Testis (tissue), 3 donors: ENCODE data around the gene GPR153. TPM values are rescaled to one million over a fixed set of nuclear protein-coding genes. Genes with fewer than 3 reads are reported as not detected.

Experiments
- DNase-seq: peaks from one replicate; pipeline ENCODE4 v3.0.0-alpha.2; 2019
- H3K27ac ChIP-seq, 2 donors: fragments of 200-600 bp; sonication (generic); one replicate each; pipeline ENCODE4 v1.5.1; 2019
- H3K27me3 ChIP-seq: fragments of 200-600 bp; sonication (generic); one replicate; pipeline ENCODE4 v1.5.1; 2019
- H3K36me3 ChIP-seq: fragments of 200-600 bp; sonication (generic); one replicate; pipeline ENCODE4 v1.5.1; 2017; ENCODE audit warnings: low read depth; ENCODE audit errors: missing control alignments
- H3K4me1 ChIP-seq: fragments of 200-600 bp; sonication (generic); one replicate; pipeline ENCODE4 v1.5.1; 2019
- H3K4me3 ChIP-seq, 2 donors: fragments of 200-600 bp; sonication (generic); one replicate each; pipeline ENCODE4 v1.5.1; 2017 to 2019
- H3K9me3 ChIP-seq: fragments of 200-600 bp; sonication (generic); one replicate; pipeline ENCODE4 v1.5.1; 2017
- CTCF ChIP-seq, 3 experiments: fragments of 450-650 bp in 2 of 3; fragments of 200-600 bp in 1 of 3; sonication (generic) in 1 of 3; IDR thresholded peaks; one replicate each; pipeline ENCODE4 v1.5.1; 2016 to 2019; ENCODE audit warnings: antibody characterized with exemption in 3 of 3, mild to moderate bottlenecking in 2 of 3, moderate library complexity in 1 of 3
- POLR2A ChIP-seq: fragments of 450-650 bp; IDR thresholded peaks from one replicate; pipeline ENCODE4 v1.6.1; 2017; ENCODE audit warnings: antibody characterized with exemption, mild to moderate bottlenecking, moderate library complexity
- WGBS, 2 donors: methylation state at CpG; one replicate each; pipeline ENCODE4 v1.1.5; 2018; 5-methylcytosine and 5-hydroxymethylcytosine counted together
- intact Hi-C: fragments of 100-400 bp; cut with DNase I; formaldehyde crosslinking; loops from one replicate; pipeline ENCODE4 v1.15.1; 2023; ENCODE audit warnings: low total_unique reads
- polyA plus RNA-seq: library from polyadenylated mRNA; stranded (reverse); fragments of 350-450 nt; fragmentation: Illumina TruSeq; extraction: RNeasy Lipid Tissue Mini Kit (QIAGEN cat#74804); gene quantifications from one replicate; pipeline ENCODE4 v1.2.3, GENCODE V29; 2014; ENCODE audit warnings: low read depth, low replicate concordance; ENCODE audit not compliant: insufficient read depth
- total RNA-seq, 2 donors: library from RNA; depleted of rRNA; stranded (reverse); fragments of >200 nt; gene quantifications; one replicate each; pipeline ENCODE4 v1.2.3, GENCODE V29; 2016

The GPR153 gene
- total and polyA plus RNA-seq, 3 donors from 2014 or later = 5.7 to 6.3 (median 5.8) TPM

- Histone ChIP-seq H3K36me3 (no peaks in the 10 kb centered on the region), H3K27ac (no peak overlapping the region), H3K9me3 (no peaks in the 10 kb centered on the region), H3K4me3 (no peak overlapping the region), H3K4me1 (no peaks in the 10 kb centered on the region), H3K27me3 (no peaks in the 10 kb centered on the region)
- DNase-seq = no peak
- WGBS, 2 donors = 86 to 93% methylated on average over 3 to 4 of the region's 4 CpGs
- TF ChIP-seq POLR2A = no peak
- no peak for TF ChIP-seq CTCF (IDR thresholded peaks at IDR 0.05)
- intact Hi-C loops = no loop called here
Observed at GRCh38 chr1:6252374-6252710, 8.6 kb downstream of the GPR153 start.

- intact Hi-C loops = no loop called here
- Histone ChIP-seq H3K9me3 (no peaks in the 10 kb centered on the region), H3K27me3 (no peaks in the 10 kb centered on the region), H3K27ac (no peak overlapping the region), H3K36me3 (no peaks in the 10 kb centered on the region), H3K4me3 (no peak overlapping the region), H3K4me1 (no peaks in the 10 kb centered on the region)
- 81 to 86% methylated on average over 15 of the region's 15 CpGs for WGBS, 2 donors
- no peak for DNase-seq
- no peak for TF ChIP-seq POLR2A
Observed at GRCh38 chr1:6251681-6252373, 9.1 kb downstream of the GPR153 start.

- 87 to 90% methylated on average over 19 of the region's 19 CpGs for WGBS, 2 donors
- intact Hi-C loops = no loop called here
- H3K36me3 ChIP-seq = no peaks in the 10 kb centered on the region
- no peak for TF ChIP-seq CTCF (IDR thresholded peaks at IDR 0.05)
- TF ChIP-seq POLR2A = no peak
- no peaks in the 10 kb centered on the region for H3K4me1 ChIP-seq
- no peak overlapping the region for H3K4me3 ChIP-seq
- H3K27me3 ChIP-seq = no peaks in the 10 kb centered on the region
- no peaks in the 10 kb centered on the region for H3K9me3 ChIP-seq
- no peak overlapping the region for H3K27ac ChIP-seq
- no peak for DNase-seq
Observed at GRCh38 chr1:6251233-6251632, 9.7 kb downstream of the GPR153 start.

GRCh38 chr1:6249739-6250689 lies 10.9 kb downstream of the GPR153 start:
- DNase-seq = no peak
- H3K27me3 ChIP-seq = no peaks in the 10 kb centered on the region
- no peak for TF ChIP-seq POLR2A
- TF ChIP-seq CTCF (IDR thresholded peaks at IDR 0.05) = no peak
- 35 to 40% methylated on average over 4 to 69 of the region's 71 CpGs for WGBS, 2 donors
- no peaks in the 10 kb centered on the region for H3K9me3 ChIP-seq
- H3K4me3 ChIP-seq = no peak overlapping the region
- no peaks in the 10 kb centered on the region for H3K36me3 ChIP-seq
- H3K4me1 ChIP-seq = peaks cover 3% of the 10 kb centered on the region
- H3K27ac ChIP-seq = no peak overlapping the region
- intact Hi-C loops = loop anchor here (5.0 to 10.0 kb wide), 3 partner anchors 92 to 195 kb away; no protein-coding TSS in a partner anchor
